LHCN-M2 (cell line): ENCODE results near the gene AATK. TPM values are rescaled to one million over a fixed set of nuclear protein-coding genes. Genes with fewer than 3 reads are reported as not detected.

Experiments
- DNase-seq: peaks from one replicate; pipeline ENCODE4 v3.0.0-alpha.2; 2012; ENCODE audit warnings: low read depth
- polyA plus RNA-seq: library from polyadenylated mRNA; unstranded; fragments of >200 nt; gene quantifications from one replicate; pipeline ENCODE4 v1.2.1, GENCODE V29; 2012; ENCODE audit warnings: missing spikeins
- total RNA-seq: library from RNA; depleted of rRNA; stranded (reverse); fragments of >200 nt; gene quantifications from 2 replicates; pipeline ENCODE4 v1.2.3, GENCODE V29; 2014; rRNA removed

AATK gene, protein sequence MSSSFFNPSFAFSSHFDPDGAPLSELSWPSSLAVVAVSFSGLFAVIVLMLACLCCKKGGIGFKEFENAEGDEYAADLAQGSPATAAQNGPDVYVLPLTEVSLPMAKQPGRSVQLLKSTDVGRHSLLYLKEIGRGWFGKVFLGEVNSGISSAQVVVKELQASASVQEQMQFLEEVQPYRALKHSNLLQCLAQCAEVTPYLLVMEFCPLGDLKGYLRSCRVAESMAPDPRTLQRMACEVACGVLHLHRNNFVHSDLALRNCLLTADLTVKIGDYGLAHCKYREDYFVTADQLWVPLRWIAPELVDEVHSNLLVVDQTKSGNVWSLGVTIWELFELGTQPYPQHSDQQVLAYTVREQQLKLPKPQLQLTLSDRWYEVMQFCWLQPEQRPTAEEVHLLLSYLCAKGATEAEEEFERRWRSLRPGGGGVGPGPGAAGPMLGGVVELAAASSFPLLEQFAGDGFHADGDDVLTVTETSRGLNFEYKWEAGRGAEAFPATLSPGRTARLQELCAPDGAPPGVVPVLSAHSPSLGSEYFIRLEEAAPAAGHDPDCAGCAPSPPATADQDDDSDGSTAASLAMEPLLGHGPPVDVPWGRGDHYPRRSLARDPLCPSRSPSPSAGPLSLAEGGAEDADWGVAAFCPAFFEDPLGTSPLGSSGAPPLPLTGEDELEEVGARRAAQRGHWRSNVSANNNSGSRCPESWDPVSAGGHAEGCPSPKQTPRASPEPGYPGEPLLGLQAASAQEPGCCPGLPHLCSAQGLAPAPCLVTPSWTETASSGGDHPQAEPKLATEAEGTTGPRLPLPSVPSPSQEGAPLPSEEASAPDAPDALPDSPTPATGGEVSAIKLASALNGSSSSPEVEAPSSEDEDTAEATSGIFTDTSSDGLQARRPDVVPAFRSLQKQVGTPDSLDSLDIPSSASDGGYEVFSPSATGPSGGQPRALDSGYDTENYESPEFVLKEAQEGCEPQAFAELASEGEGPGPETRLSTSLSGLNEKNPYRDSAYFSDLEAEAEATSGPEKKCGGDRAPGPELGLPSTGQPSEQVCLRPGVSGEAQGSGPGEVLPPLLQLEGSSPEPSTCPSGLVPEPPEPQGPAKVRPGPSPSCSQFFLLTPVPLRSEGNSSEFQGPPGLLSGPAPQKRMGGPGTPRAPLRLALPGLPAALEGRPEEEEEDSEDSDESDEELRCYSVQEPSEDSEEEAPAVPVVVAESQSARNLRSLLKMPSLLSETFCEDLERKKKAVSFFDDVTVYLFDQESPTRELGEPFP (N-terminal part only)
- total RNA-seq: 0.06 and 0.23 TPM in 2 replicates
- polyA plus RNA-seq: 0.11 TPM

DNA sequence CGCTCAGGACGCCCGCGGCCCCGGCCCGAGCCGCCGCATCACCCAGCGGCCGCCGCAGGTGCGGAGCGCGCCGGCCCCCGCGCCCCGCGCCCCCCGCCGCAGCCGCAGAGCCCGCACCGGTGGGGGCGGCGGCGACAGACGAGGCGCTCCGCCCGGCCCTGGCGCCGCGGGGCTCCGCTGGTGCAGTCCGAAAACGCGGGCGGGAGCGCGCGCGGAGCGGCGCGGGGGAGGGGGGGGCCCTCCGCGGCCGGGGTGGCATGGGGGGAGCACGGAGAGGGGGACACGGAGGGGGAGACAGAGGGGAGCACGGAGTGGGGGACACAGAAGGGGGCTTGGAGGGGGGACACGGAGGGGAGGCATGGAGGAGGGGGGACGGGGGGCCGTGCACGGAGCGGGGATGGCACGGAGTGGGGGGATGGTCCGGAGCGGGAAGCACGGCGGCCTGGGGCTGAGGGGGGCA lies at the start of gene AATK:
Gene AATK, minus strand, starts transcription at position 189 of the 460 bp plus-strand sequence. CDS start 229 bp downstream, outside the sequence.
- DNase-seq: no peak

DNA sequence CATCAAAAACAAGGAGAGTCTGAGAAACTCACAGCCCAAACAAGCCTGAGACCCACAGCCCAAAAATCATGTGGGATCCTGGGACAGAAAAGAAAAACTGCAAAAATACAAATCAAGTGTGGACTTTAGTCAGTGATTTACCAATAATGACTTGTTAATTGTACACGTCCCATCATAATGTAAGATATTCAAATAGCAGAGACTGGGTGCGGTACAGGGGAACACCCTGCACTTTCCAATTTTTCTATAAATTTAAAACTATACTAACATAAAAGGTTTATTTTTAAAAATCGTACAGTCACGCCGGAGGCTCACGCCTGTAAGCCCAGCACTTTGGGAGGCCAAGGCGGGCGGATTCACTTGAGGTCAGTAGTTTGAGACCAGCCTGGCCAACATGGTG lies 48.0 kb upstream of the AATK start:
- no peak for DNase-seq

DNA sequence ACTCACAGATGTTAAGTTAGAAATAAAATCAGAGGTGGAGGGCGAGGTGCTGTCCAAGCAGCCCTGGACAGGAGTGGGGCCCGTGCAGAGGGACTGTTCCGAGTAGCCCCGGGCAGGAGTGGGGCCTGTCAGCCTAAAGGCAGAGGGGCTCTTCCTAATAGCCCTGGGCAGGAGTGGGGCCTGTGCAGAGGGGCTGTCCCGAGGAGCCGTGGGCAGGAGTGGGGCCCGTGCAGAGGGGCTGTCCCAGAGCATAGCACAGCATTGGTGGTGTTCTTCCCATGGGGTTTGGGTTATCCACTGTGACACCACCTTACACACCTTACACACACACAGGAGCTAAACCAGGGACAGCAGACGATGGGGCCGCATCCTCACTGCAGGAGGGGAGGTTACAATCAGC lies 46.3 kb upstream of the AATK start:
- DNase-seq: no peak

DNA sequence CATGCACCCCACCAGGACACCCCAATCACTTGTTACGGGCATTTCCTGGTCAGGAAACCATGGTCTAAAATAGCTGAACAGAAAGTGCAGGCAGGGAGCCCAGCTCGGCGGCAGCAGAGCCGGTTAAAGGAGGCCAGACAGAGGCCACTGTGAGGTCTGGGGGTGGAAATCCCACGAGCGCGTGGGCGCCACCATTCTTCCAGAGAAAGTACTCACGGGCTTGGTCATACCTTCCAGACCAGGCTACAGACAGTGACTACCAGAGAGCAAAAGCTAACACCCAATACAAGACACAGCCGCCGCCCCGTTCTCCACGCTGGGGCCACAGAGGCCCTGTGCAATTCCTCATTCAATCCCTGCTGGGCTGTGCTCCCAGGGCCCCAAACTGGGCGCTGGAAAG lies 44.8 kb upstream of the AATK start:
- DNase-seq: no peak

DNA sequence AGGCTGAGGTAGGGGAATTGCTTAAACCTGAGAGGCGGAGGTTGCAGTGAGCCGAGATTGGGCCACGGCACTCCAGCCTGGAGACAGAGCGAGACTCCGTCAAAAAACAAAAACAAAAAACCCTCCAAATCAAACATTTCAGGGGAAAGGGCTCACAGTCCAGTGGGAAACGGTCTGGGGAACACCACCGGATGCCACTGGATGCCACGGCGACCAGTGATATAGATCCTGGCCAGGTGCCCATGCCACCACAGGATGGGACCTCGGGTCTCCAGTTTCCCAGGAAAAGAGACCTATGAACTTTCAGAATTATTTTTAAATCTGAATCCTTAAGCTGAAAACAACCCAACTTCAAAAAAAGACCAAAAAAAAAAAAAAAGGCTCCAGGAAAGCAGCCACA lies 44.4 kb upstream of the AATK start:
- DNase-seq: no peak

DNA sequence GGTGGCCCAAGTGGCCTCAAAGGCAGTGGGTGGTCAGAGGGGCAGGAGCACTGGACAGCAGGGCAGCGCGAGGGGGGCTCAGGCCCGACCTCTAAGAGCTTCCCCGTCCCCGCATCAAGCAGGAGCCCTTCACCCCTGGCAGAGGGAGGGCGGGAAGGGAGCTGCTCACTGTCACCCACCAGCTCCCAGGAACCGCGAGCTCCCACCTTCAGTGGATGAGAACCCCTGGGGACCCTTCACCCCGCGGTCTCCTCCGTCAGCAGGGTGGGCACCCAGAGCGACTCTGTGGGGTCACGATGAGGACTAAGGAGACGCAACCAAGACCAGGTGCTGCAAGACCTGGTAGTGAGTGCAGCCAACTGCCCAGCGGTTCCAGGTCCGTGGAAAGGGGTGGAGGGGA lies 43.1 kb upstream of the AATK start:
- no peak for DNase-seq

DNA sequence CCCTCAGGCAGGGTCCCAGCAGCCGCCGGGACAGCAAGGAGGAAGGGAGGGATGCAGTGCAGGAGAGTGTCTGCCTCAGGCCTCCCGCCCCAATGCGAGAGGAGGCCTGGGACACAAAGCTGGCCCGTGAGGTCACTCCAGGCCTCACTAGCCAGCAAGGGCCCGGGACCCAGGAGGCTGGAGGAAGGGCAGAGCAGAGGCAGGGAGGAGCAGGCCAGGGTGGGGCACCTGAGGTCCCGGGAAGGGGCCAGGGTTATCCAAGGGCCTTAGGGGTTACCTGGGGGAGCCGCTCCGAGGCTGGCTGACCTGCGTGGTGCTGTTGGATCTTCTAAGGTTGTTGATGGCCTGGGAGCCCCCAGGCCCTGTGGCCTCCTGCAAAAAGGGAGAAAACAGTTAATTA lies 42.6 kb upstream of the AATK start:
- DNase-seq: no peak

DNA sequence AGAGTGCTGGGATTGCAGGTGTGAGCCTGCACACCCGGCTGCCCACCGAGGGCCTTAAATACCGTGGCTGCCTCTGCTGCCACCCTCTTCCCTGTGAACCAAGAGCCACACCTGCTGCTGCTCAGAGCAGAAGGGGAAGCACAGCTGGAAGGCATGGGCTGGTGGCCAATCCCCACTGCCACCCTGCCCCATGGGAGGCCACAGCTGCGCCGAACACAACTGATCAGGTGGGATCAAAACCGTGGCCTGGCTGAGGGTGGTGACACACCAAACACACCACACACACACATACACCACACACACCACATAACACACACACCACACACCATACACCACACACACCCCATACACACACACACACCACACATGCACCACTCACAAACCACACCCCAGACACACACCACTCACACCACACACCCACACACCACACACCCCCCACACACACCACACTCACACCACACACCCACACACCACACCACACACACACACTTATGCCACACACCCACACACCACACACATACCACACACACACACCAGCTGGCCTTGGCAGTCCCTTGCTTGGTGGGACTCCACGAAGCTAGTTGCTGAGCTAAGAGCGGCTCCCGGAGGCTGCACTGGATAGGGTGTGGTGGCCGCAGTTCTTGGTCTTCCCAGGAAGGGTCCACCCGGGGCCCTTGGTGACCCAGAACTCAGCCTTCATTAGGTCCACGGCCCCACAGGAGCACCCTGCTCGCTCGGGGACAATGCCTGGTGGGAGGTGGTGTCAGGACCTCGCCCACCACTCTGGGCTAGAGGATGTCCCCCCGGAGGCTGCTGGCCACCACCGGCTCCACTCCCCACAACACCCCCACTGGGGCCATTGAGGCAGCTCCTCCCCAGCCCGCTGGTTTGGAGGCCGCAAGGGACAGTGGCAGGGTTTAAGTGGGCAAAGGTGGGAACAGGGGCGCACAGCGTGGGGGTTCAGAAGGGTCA lies 41.9 kb upstream of the AATK start:
- DNase-seq: peak; percentile 30

DNA sequence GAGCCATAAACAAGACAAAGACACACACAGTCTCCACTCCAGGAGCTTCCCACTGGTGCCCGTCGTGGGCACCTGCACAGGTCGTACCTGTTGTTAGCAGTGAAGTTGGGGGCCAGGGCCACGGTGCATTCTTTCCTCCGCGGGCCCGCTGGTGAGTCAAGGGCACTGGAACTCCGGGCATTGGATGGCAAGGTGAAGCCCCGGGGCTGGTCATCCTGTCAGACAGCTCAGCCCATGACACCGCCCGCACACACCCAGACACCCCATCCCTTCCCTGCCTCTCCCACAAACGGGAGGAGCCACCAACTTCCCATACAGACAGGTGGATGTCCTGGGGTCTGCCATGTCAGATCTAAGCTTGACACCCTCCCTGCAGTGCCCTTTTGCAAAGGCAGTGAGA lies 40.6 kb upstream of the AATK start:
- no peak for DNase-seq

DNA sequence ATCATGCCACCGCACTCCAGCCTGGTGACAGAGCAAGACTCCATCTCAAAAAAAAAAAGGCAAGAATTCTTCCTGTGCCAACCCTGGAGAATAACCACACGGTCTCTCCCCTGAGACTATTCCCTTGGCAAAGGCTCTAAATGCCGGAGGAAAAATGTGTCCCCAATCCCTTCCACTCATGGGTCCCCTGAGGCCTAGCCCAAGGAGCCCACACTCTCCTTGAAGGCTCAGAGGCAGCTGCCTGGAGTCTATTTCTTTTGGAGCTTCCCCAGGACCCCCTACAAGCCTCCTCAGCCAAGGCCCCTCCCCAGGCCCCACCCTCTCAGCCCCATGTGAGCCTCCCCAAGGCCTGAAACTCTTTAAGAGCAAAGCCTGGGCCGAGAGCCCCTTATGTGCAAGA lies 40.1 kb upstream of the AATK start:
- no peak for DNase-seq

DNA sequence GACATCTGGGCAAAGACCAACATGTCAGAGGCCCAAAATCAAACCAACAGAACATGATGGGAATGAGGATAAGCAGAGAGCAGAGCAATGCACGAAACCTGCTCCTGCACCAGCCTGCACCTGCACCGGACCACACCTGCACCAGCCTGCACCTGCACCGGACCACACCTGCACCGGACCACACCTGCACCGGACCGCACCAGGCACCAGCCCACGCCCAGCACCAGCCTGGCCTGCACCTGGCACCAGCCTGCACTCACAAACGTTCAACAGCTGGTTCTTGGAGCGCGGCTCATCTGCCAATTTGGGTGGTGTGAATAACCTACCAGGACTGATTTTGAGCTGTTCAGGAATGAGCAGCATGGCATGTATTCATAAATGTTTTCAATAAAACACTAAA lies 38.6 kb upstream of the AATK start:
- no peak for DNase-seq

DNA sequence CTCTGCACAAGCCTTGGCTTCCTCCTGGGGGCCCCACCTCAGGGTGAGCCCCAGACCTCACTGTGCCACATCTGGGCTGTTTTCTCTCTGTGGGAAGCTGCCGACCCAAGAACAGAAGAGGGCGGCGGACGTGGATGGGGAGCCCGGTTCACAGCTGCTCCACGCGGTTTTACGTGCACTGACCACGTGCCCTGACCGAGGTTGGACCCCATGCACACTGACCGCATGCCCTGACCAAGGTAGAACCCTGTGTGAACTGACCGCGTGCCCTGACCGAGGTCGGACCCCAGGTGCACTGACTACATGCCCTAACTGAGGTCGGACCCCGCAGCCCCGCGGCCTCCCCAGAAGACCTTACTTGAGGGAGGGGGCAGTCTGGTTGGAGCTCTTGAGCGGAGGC lies 37.1 kb upstream of the AATK start:
- DNase-seq: no peak

DNA sequence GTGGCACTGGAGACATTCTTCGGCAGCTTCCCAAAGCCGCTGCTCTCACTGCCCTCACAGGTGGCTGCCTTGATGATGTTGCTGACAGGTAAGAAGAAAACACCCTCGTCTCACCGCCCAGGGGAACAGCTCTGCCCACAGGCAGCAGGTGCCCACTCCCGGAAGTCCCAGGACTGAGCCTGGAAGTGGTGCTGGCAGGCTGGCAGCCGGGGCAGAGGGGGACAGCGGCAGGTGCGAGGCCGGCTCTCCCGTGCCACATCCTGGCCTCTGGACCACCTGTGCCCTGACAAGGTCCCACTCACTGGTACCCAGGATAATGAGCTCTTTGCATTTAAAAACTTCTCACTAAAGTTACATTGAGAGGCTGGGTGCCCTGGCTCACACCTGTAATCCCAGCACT lies 36.3 kb upstream of the AATK start:
- no peak for DNase-seq

DNA sequence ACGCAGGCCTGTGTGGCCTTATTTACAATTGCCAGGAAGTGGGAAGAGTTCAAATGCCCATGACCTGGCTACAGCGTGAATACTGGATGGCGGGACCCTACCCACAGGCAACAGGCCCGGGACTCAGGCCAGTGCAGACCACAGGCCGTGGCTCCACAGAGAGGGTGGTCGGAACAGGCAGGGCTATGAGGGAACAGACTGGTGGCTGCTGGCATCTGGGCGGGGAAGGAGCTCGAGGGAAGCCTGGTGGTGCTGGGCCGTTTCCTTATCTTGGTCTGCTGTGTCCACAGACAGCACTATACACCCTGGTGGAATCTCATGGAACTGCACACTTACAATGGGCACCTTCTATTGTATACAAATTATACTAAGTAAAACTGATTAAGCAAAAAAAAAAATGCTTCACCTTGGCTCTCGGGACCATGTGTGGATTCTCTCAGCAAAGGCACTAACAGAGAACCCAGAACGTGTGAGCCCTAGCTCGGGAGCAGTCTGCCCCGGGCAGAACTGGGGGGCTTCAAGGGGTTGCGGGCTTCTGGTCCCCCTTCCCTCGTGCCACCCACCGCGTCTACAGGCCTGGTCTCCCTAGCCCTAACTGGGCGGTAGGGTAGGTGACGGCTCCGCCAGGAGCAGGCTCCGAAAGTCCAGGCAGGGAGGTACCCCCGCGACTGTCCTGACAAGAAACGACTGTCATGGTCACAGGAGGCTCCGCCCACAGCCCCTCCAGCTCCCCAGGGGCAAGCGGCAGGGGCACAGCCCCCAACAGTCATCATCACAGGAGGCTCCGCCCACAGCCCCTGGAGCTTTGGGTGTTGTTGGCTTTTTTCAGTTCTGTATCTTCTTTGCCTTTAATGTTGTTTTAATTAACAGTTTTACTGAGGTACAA lies 34.9 kb upstream of the AATK start:
- peak; percentile 55 for DNase-seq

DNA sequence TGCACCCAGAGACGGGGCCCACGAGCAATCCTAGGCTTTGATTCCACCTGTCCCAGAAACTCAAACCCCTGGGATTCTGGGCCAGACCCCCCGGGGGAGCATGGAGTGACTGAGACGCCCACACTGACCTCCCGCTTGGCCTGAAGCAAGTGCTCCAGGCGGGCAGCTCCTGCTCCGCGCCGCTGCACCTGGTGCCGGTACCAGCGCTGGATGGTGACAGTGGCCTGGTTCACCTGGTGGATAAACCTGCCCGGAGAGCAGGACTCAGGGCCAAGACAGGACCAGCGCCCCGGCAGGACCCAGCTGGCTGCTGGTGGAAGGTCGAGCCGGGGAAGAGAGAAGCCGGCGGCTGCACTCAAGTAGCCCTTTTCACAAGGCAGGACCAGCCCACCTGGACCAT lies 34.2 kb upstream of the AATK start:
- no peak for DNase-seq

DNA sequence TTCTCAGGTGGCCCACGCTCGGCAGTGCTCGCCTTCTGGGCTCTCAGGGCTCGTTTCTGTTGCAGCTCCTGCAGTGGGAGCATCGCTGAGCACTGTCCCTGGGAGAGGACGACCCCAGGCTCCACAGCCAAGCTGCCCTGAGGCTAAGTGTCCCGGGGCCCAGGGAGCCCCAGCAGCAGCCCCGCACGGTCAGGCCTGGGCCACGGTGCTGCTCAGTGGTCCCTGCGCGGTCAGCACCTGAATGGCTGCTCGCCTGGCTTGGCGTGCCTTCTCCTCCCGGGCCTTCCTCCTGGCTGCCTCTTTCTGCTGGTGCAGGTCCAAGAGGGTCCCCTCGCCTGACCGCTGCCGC lies 33.4 kb upstream of the AATK start:
- DNase-seq: no peak

DNA sequence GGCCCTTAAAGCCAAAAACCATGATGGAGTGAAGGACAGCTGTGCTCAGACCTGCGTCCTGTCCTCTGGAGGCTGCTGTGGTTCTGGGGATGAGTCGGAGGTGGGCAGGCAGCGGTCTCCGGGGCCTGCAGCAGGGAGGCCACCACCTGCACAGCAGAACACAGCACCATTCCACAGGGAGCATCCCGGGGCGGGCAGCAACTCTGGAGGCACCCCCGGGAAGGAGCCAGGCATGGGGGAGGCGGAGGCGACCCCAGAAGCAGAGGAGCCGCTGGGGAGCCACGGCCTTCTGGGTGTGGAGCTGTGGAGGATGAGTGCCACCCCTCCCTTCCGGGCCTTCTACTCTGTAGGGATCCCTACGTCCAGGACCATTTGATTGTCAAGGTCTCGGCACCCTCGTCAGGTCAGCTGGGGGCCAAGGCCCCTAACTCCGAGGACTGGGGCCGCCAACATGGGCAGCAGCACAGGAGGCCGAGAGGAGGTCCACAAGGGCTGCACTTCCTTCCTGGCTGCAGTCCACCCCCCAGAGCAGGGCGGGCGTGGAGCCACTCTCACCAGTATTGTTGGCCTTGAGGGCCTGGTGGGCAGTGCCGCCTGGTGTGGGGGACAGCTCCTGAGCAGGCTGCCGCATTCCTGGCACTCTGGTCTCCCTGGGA lies 32.9 kb upstream of the AATK start:
- DNase-seq: peak; percentile 10

DNA sequence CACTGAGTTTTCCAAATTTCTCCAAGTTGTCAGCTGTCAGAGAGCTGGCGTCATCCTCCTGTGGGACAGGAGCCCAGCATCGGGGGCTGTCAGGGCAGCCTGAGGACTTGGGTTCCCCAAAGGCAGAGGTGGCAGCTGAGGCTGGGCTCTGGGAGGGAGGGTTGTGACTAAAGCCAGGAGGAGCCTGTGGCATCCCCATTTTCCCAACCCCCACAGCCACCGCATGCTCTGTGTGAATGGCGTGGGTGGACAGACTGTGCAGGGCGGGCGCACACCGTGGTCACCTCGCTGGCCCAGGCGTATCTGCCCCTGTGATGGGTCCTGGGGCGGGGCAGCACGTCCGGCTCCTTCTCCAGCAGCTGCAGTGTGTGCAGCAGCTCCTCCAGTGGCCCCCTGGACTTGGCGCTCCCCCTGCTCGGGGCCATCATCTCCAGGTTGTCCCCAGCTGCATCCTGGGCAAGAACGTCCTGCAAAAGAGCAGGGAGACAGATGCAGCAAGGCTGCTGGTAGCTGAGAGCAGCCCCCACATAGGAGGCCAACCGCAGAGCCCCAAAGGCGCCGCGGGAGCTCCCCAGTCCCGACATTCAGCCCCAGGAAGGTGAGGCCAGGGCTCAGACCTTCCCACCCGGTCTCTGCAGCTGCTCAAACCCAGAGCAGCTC lies 31.9 kb upstream of the AATK start:
- DNase-seq: no peak

DNA sequence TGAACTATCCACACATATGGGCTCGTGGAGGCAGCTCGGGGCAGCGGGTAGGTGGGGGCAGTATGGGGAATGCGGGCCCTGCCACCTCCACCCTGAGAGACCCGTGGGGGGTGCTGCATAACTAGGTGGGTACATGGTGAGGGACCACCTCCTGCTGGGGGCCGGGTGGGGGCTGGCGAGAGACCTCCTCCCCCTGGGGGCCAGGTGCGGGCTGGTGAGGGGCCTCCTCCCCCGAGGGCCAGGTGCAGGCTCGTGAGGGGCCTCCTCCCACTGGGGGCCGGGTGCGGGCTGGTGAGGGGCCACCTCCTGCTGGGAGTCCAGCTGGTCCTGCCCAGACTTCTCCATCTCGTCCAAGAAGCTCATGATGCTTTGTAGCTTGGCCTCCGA lies 31.4 kb upstream of the AATK start:
- no peak for DNase-seq
